Activated T-cell treated with anti-CD3 and anti-CD28 coated beads, Interleukin-2, amount 50 U/mL, for 24 hours (primary cell): ENCODE data around the gene RNF17.

Experiments
- DNase-seq: peaks from one replicate; pipeline ENCODE4 v3.0.0-alpha.2; 2020
- H3K27ac Mint-ChIP-seq: 2 replicates; pipeline ENCODE4 v1.8.0; 2020; ENCODE audit warnings: mild to moderate bottlenecking, mixed read lengths
- H3K27me3 Mint-ChIP-seq: 2 replicates; pipeline ENCODE4 v1.8.0; 2020; ENCODE audit warnings: mixed read lengths
- H3K36me3 Mint-ChIP-seq: 2 replicates; pipeline ENCODE4 v1.8.0; 2020; ENCODE audit warnings: low read depth, mixed read lengths
- H3K4me1 Mint-ChIP-seq: 2 replicates; pipeline ENCODE4 v1.8.0; 2020; ENCODE audit warnings: low read depth, mixed read lengths
- H3K4me3 Mint-ChIP-seq: 2 replicates; pipeline ENCODE4 v1.8.0; 2020; ENCODE audit warnings: mild to moderate bottlenecking, moderate library complexity, mixed read lengths
- H3K9me3 Mint-ChIP-seq: 2 replicates; pipeline ENCODE4 v1.8.0; 2020; ENCODE audit warnings: mixed read lengths

Gene RNF17

DNA sequence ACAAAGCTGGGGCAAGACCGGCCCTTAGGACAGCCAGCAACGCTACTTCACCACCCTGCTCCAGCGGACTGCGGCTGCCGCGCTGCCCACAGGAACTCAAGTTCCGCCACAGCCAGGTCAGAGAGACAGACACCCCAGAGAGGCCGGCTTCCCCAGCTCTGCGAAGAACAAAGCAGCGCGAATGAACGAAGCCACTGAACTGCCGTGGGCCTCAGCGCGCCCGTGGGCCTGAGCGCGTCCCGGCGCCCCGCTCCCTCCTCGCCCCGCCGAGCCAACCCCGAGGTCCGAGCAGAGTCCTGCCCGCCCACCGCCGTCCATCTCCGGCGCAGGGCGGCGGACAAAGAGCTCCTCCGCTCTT is 158.4 kb downstream of the RNF17 start:
- Mint-ChIP-seq H3K27ac (peak overlapping the region; percentile 93), H3K9me3 (no peaks in the 10 kb centered on the region), H3K4me3 (peak overlapping the region; percentile 93), H3K36me3 (peaks cover 13% of the 10 kb centered on the region), H3K4me1 (peaks cover 21% of the 10 kb centered on the region), H3K27me3 (no peaks in the 10 kb centered on the region)
- DNase-seq = no peak

- Mint-ChIP-seq H3K4me3 (peak overlapping the region; percentile 93), H3K9me3 (no peaks in the 10 kb centered on the region), H3K27me3 (no peaks in the 10 kb centered on the region), H3K27ac (peak overlapping the region; percentile 93), H3K36me3 (peaks cover 13% of the 10 kb centered on the region), H3K4me1 (peaks cover 21% of the 10 kb centered on the region)
- peak; percentile 94 for DNase-seq
These were observed 159.0 kb downstream of the RNF17 start for GRCh38 chr13:24922745-24923591.

DNA sequence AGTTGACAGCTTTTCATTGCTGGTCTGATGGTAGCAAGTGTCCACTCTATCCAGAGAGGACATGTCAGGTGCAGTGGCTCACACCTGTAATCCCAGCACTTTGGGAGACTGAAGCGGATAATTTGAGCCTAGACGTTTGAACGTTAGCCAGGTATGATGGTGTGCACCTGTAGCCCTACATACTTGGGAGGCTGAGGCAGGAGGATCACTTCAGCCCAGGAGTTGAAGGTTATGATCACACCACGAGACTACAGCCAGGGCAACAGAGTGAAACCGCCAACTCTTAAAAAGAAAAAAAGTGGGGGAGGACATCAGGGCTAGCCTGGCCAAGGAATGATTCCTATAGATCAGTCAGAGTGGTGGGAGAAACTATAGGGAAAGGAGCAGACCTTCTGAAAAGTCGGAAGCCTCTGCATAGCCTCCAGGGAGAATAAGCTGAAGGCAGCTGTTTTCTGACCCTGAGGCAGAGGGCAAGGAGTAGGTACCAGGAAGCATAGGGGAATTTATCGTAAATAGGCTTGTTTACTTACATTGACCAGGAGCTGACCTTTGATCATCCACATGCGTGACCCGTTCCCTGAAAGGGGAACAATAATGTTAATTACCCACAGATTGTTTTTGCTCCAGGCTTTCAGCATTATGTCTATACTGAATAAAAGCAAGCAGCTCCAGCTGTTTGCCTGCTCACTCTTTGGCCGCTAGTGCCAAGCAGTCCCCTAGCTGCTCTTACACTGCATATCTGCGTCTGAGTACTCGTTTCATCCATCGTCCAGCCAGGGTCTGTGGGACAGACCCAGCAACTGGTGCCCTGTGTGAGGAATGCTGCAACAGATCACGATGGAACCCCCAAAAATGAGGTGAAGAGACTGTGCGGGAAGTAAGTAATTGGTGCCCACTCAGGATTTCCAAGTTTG is 161.6 kb downstream of the RNF17 start:
- Mint-ChIP-seq H3K4me3 (no peak overlapping the region), H3K9me3 (no peaks in the 10 kb centered on the region), H3K4me1 (peaks cover 17% of the 10 kb centered on the region), H3K27ac (no peak overlapping the region), H3K27me3 (peaks cover 10% of the 10 kb centered on the region), H3K36me3 (peaks cover 13% of the 10 kb centered on the region)
- no peak for DNase-seq

DNA sequence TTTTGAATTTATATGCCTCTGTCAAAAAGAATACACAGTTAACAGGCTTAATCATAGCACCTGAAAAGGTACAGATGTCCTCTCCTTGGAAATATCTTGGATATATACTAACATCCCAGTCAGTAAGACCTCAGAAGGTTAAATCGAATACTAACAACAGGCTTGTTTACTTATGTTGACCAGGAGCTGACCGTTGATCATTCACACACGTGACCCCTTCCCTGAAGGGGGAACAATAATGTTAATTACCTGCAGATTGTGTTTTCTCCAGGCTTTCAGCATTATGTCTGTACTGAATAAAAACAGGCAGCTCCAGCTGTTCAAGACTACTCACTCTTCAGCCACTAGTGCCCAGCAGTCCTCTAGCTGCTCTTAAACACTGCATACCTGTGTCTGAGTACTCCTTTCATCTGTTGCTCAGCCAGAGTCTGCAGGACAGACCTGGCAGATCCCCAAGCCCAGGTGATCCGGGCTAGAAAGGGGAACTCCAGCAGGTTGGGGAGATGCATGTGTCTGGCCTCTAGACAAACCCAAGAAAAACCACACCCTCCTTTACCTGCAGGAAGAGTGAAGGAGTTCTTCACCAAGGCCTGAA is 163.9 kb downstream of the RNF17 start:
- Mint-ChIP-seq H3K36me3 (peaks cover 4% of the 10 kb centered on the region), H3K9me3 (no peaks in the 10 kb centered on the region), H3K4me3 (no peak overlapping the region), H3K27me3 (peaks cover 31% of the 10 kb centered on the region), H3K4me1 (peaks cover 9% of the 10 kb centered on the region), H3K27ac (no peak overlapping the region)
- no peak for DNase-seq

DNA sequence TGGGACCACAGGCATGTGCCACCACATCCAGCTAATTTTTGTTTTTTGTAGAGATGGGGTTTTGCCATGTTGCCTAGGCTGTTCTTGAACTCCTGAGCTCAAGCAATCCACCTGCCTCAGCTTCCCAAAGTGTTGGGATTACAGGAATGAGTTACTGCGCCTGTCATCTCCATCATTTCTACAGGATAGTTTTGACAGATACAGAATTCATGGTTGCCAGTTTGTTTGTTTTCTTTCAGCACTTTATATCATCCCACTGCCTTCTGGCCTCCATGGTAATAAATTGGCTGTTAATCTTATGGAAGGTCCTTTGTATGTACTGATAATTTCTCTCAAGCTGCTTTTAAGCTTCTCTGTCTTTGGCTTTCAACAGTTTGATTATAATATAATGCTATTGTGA is 165.2 kb downstream of the RNF17 start:
- Mint-ChIP-seq H3K27ac (no peak overlapping the region), H3K36me3 (no peaks in the 10 kb centered on the region), H3K4me1 (peaks cover 4% of the 10 kb centered on the region), H3K9me3 (no peaks in the 10 kb centered on the region), H3K4me3 (no peak overlapping the region), H3K27me3 (peaks cover 43% of the 10 kb centered on the region)
- DNase-seq = no peak
